ENCODE data around the gene EPHA1. TPM values are rescaled to one million over a fixed set of nuclear protein-coding genes. Genes with fewer than 3 reads are reported as not detected.
"Not testable (repeated sequence)": the region's sequence is repeated elsewhere in the genome, so short reads cannot be mapped to it uniquely, and the experiment has no call there.

The EPHA1 gene
- total RNA-seq, 1 donor: not detected

DNA sequence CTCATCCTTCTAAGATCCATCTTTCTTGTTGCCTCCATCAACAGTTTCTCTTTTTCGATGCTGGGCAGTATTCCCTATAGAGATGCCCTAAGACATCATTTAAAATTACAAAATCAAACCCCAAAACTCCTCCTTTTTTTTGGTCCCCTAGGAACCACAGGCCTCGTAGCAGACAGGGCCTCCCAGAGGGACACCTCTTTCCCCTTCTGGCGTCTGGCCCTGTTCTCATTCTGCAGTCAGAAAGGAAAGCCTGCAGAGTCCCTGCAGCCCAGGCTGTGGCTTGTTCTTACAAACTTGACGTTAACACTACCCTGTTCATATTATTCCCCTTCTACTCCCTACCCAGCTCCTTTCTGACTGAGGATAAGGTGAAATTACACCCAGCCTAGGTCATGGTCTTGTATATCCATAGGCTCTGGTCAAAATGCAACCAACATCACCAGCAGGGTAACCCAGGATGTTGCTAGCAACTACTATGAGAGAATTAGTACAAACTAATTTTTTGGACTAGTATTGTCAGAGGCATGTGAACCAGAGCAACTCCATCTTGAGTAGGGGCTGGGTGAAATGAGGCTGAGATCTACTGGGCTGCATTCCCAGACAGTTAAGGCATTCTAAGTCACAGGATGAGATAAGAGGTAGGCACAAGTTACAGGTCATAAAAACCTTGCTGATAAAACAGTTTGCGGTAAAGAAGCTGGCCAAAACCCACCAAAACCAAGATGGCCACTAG, 3.5 kb upstream of the EPHA1 start:
- TF ChIP-seq, protein P1, sequence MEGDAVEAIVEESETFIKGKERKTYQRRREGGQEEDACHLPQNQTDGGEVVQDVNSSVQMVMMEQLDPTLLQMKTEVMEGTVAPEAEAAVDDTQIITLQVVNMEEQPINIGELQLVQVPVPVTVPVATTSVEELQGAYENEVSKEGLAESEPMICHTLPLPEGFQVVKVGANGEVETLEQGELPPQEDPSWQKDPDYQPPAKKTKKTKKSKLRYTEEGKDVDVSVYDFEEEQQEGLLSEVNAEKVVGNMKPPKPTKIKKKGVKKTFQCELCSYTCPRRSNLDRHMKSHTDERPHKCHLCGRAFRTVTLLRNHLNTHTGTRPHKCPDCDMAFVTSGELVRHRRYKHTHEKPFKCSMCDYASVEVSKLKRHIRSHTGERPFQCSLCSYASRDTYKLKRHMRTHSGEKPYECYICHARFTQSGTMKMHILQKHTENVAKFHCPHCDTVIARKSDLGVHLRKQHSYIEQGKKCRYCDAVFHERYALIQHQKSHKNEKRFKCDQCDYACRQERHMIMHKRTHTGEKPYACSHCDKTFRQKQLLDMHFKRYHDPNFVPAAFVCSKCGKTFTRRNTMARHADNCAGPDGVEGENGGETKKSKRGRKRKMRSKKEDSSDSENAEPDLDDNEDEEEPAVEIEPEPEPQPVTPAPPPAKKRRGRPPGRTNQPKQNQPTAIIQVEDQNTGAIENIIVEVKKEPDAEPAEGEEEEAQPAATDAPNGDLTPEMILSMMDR (IDR thresholded peaks at IDR 0.05; ENCODE audit: insufficient read depth, low read depth, low read length): no peak
- DNase-seq (ENCODE audit: low read depth): no peak
- H3K4me3 ChIP-seq (ENCODE audit: low read depth, low read length): no peak overlapping the region

DNA sequence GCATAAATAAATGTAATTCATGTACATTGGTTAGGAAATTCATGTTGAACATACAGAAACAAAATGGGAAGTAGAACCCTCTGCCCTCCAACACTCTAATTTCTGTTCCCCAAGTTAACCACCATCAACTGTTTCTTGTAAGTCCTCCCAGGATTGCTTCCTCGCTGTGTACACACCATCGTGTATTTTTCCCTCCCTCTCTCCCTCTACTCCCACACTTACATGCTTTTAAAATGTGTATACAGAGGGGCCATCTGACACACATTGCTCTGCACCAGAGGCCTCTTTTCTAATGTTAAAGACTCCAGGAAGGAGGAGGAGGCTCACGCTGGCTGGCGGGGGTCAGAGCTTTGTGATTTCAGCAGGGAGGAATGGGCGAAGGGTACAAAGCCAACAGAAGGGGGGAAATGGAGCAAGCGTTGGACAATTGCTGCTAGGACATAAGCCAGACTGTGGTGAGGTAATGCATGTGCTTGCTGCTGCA, 1.9 kb upstream of the EPHA1 start:
- no peak overlapping the region for H3K4me3 ChIP-seq (ENCODE audit: low read depth, low read length)
- TF ChIP-seq, protein P1 (IDR thresholded peaks at IDR 0.05; ENCODE audit: insufficient read depth, low read depth, low read length): no peak
- DNase-seq (ENCODE audit: low read depth): peak; percentile 53

DNA sequence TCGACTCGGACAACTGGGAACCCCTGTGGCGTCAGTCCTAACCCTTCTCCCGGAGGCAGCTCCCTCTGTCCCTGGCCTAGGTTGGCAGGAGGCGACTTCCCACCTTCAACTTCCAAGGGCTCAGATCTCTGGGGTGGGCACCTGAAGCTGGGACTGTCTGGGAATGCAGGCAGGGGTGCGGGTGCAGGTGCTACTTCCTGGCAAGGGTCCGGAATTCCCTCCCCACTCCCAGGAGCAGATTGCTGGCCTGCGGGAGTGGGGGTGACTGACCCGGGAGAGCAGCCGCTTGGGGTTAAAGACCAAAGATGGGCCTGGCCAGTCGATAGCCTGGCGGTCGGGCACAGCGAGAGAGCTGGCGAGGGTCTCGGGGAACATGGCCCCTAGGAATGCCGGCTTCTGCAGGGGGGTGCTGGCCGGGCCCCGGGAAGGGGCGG, 387 bp downstream of the EPHA1 start:
- TF ChIP-seq, protein P1 (IDR thresholded peaks at IDR 0.05; ENCODE audit: insufficient read depth, low read depth, low read length): no peak
- DNase-seq (ENCODE audit: low read depth): no peak
- H3K4me3 ChIP-seq (ENCODE audit: low read depth, low read length): no peak overlapping the region

DNA sequence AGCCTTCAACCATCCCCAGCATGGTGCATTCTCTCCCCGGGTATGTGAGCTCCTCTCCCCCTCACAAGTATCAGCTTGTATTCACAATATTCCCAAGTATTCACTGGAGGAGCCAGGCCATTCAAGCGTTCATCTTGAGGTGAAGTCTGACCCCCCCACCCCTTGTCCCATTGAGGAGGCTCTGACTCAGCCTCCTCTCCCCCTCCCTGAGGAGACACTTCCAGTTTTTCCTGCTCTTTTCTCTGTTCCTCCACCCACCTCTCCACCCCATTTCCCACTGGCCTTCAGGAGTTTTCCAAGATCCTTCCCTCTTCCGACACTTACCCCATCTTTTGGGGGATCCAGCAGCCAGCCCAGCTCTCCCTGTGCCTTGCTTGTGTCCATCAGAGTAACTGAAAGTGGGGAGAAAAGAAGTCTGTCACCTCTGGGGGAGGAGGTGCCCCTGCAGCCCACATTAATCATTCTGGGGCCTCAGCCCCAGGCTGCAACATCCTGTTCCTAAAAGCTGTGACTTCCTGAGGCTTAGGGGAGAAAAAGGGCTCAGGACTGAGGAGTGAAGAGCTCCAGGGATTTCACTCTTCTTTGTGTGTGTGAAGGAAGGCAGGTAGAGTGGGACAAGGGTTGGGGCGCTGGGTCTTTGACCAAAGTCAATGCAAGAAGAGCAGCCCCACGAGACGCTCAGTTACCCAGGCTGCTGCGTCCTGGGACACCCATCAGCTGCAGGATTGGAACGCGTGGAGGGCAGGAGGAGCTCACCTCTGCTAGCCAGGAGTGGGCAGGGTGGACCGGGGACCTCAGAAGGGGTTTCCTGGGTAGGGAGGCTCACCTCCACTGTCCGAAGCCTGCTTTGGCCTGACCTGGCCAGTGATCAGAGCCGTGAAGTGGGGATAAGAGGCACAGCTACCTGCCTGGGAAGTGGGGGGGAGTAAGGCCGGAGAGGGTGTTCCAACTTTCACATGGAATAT, 1.1 kb downstream of the EPHA1 start:
- no peak for DNase-seq (ENCODE audit: low read depth)
- TF ChIP-seq, protein P1 (IDR thresholded peaks at IDR 0.05; ENCODE audit: insufficient read depth, low read depth, low read length): no peak
- H3K4me3 ChIP-seq (ENCODE audit: low read depth, low read length): no peak overlapping the region

DNA sequence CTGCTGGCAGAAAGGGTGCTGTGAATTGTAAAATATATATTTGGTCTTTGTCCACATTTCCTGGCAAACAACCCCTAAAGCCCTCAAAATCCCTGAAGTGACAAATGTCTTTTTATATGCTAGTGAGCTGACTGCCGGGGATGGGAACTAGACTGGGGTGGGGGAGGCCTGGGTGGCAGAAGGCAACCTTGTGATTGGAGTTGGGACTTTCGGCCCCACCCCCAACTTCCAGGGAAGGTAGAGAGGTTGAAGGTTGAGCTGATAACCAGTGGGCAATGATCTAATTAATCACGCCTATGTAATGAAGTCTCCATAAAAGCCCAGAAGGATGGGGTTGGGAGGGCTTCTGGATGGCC, 2.7 kb downstream of the EPHA1 start:
- H3K4me3 ChIP-seq (ENCODE audit: low read depth, low read length): no peak overlapping the region
- TF ChIP-seq, protein P1 (IDR thresholded peaks at IDR 0.05; ENCODE audit: insufficient read depth, low read depth, low read length): no peak
- DNase-seq (ENCODE audit: low read depth): no peak

DNA sequence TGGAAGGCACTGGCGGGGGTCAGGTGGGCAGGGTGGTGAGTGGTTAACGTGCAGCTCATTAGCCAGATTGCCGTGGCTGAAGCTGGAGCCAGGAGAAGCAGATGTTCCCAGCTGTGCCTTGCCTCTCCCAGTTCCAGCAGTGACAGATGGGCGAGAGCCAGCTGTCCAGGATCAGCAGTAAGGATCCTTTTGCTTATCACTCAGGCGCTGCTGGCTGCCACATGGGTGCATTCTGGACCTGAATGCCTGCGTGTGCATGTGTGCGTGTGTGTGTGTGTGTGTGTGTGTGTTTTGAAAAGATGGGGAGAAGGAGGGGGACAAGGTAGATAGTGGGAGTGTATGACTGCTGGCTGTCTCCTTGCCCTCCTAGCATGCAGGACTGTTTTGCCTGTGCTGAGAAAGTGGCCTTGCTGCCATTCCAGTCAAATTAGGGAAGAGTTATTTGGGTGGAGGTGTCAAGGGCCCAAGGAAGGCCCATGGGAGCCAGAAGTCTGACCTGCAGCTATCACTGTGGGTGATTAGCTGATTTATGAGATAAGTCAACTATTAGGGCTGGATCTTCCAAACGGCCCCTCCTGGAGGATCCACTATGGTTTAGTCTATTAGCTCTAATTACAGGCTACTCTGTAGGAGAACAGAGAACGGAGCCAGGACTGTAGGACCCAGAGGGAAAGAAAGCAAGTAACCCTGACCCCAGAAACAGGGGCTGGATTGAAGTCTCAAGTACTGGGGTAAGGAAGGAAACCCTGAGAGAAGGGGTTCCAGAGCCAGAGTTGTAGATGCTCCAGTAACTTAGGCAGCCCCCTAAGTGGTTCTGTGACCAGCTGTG, 3.3 kb downstream of the EPHA1 start:
- DNase-seq (ENCODE audit: low read depth): peak; percentile 76
- H3K4me3 ChIP-seq (ENCODE audit: low read depth, low read length): no peak overlapping the region
- TF ChIP-seq, protein P1 (IDR thresholded peaks at IDR 0.05; ENCODE audit: insufficient read depth, low read depth, low read length): no peak

DNA sequence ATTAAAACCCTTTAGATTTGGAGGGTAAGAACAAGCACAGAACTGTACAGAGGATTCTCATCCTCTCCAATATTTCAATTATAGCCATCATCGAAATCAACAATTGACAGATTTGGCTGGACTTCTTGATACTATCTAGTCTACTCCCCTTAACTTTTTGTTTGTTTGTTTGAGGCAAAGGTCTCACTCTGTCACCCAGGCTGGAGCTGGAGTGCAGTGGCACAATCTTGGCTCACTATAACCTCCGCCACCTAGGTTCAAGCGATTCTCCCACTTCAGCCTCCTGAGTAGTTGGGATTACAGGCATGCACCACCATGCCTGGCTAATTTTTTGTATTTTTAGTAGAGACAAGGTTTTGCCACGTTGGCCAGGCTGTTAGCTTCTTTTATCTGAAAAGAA, 6.4 kb downstream of the EPHA1 start:
- not testable (repeated sequence) for DNase-seq (ENCODE audit: low read depth); H3K4me3 ChIP-seq (ENCODE audit: low read depth, low read length)
